Mucosa of descending colon (tissue), 3 donors: ENCODE measurements around the gene TMEM250. TPM values are rescaled to one million over a fixed set of nuclear protein-coding genes. Genes with fewer than 3 reads are reported as not detected.

Source experiments
- ATAC-seq: fragments of 200-7000 bp; cut with Tn5 transposase; one replicate; pipeline ENCODE4 v1.9.1; 2020; ENCODE audit warnings: mild to moderate bottlenecking, moderate library complexity
- DNase-seq, 3 donors: peaks; one replicate each; pipeline ENCODE4 v3.0.0-alpha.2; 2020
- H3K36me3 ChIP-seq: fragments of 200-600 bp; one replicate; pipeline ENCODE4 v1.8.0; 2021; ENCODE audit warnings: low read depth, mild to moderate bottlenecking
- H3K4me1 ChIP-seq: fragments of 200-600 bp; one replicate; pipeline ENCODE4 v1.8.0; 2021; ENCODE audit warnings: low read depth, mild to moderate bottlenecking
- H3K4me3 ChIP-seq: fragments of 200-600 bp; one replicate; pipeline ENCODE4 v1.8.0; 2021; ENCODE audit warnings: mild to moderate bottlenecking
- H3K9me3 ChIP-seq: fragments of 200-600 bp; one replicate; pipeline ENCODE4 v1.8.0; 2021; ENCODE audit warnings: mild to moderate bottlenecking
- CTCF ChIP-seq: fragments of 200-600 bp; IDR thresholded peaks from one replicate; pipeline ENCODE4 v1.8.0; 2022; ENCODE audit warnings: antibody characterized with exemption, mild to moderate bottlenecking
- intact Hi-C, 2 donors: fragments of 100-400 bp; cut with DNase I in 1 of 2; cut with micrococcal nuclease in 1 of 2; formaldehyde crosslinking; loops; one replicate each; pipeline versions ENCODE4 v1.11.0 to v1.11.1; 2022; cut with DNase I, micrococcal nuclease
- total RNA-seq, 3 donors: library from RNA; stranded (reverse); fragmentation: NEBNext Ultra II Directional in 2 of 3; extraction: Animal tissue kit (Norgen Biotek cat#: 25700) in 2 of 3; gene quantifications; one replicate each; pipeline versions ENCODE4 v1.2.1 to v1.2.4, GENCODE V29; 2021 to 2023
- donor health status: DM: no; HTN: no; CAD: no; lungs with moderate emphysema.
- donor health status: DM: no; HTN: no; CAD: no.
- donor health status: DM: no; HTN: yes; CAD: no.

Gene TMEM250
- total RNA-seq, 3 donors from 2014 or later: 47.4 to 54.1 (median 52.0) TPM

GRCh38 chr9:136145580-136145979 is 26.9 kb upstream of the TMEM250 start:
- ATAC-seq: no peak
- intact Hi-C loops: no loop called here
- no peak for TF ChIP-seq CTCF

GRCh38 chr9:136144450-136144849 is 25.8 kb upstream of the TMEM250 start:
- no peaks in the 10 kb centered on the region for H3K4me1 ChIP-seq
- H3K9me3 ChIP-seq: no peaks in the 10 kb centered on the region
- no peak overlapping the region for H3K4me3 ChIP-seq
- H3K36me3 ChIP-seq: no peaks in the 10 kb centered on the region
- no peak for TF ChIP-seq CTCF
- ATAC-seq: no peak
- DNase-seq: no peak
- intact Hi-C loops: no loop called here

More at GRCh38 chr9:136145580-136145979, 26.9 kb upstream of the TMEM250 start:
- no peaks in the 10 kb centered on the region for H3K4me1 ChIP-seq
- DNase-seq: peak in 1 of 3 donors; percentile 38
- no peak overlapping the region for H3K4me3 ChIP-seq
- H3K9me3 ChIP-seq: no peaks in the 10 kb centered on the region
- H3K36me3 ChIP-seq: no peaks in the 10 kb centered on the region

- Histone ChIP-seq H3K9me3 (no peaks in the 10 kb centered on the region), H3K36me3 (no peaks in the 10 kb centered on the region), H3K4me1 (no peaks in the 10 kb centered on the region), H3K4me3 (no peak overlapping the region)
- intact Hi-C loops: no loop called here
- peak in 1 of 3 donors; percentile 43 for DNase-seq
- TF ChIP-seq CTCF: no peak
- ATAC-seq: no peak
These were observed 24.7 kb upstream of the TMEM250 start for GRCh38 chr9:136143215-136144001.

GRCh38 chr9:136142859-136143214 is 24.2 kb upstream of the TMEM250 start:
- ATAC-seq (no peak), DNase-seq (peak in 1 of 3 donors; percentile 31)
- H3K36me3 ChIP-seq: no peaks in the 10 kb centered on the region
- intact Hi-C loops: no loop called here
- H3K9me3 ChIP-seq: no peaks in the 10 kb centered on the region
- TF ChIP-seq CTCF: no peak
- no peaks in the 10 kb centered on the region for H3K4me1 ChIP-seq
- no peak overlapping the region for H3K4me3 ChIP-seq

GRCh38 chr9:136142414-136142796 is 23.7 kb upstream of the TMEM250 start:
- no peaks in the 10 kb centered on the region for H3K9me3 ChIP-seq
- ATAC-seq: no peak
- TF ChIP-seq CTCF: no peak
- DNase-seq: no peak
- no peaks in the 10 kb centered on the region for H3K4me1 ChIP-seq
- intact Hi-C loops: no loop called here
- H3K36me3 ChIP-seq: no peaks in the 10 kb centered on the region
- no peak overlapping the region for H3K4me3 ChIP-seq
